Endothelial cell of umbilical vein (primary cell): ENCODE data around the gene SIX4.
A peak's percentile ranks its signal among the peaks of the same experiment; 100 is the strongest.

Source experiments
- EZH2 ChIP-seq: IDR thresholded peaks from 2 replicates; pipeline ENCODE4 v1.6.1; 2012; ENCODE audit warnings: borderline replicate concordance, low read depth, mild to moderate bottlenecking, moderate library complexity, low read length, inconsistent platforms; ENCODE audit not compliant: severe bottlenecking
- JUN ChIP-seq: IDR thresholded peaks from 2 replicates; pipeline ENCODE4 v1.6.1; 2011; ENCODE audit warnings: borderline replicate concordance, low read depth; ENCODE audit not compliant: insufficient read length, insufficient read depth
- MAX ChIP-seq: IDR thresholded peaks from 2 replicates; pipeline ENCODE4 v1.6.1; 2011; ENCODE audit not compliant: insufficient read depth, insufficient read length
- POLR2A ChIP-seq: IDR thresholded peaks from 2 replicates; pipeline ENCODE4 v1.6.1; 2012; ENCODE audit warnings: low read depth, mild to moderate bottlenecking, control low read depth, low read length

DNA sequence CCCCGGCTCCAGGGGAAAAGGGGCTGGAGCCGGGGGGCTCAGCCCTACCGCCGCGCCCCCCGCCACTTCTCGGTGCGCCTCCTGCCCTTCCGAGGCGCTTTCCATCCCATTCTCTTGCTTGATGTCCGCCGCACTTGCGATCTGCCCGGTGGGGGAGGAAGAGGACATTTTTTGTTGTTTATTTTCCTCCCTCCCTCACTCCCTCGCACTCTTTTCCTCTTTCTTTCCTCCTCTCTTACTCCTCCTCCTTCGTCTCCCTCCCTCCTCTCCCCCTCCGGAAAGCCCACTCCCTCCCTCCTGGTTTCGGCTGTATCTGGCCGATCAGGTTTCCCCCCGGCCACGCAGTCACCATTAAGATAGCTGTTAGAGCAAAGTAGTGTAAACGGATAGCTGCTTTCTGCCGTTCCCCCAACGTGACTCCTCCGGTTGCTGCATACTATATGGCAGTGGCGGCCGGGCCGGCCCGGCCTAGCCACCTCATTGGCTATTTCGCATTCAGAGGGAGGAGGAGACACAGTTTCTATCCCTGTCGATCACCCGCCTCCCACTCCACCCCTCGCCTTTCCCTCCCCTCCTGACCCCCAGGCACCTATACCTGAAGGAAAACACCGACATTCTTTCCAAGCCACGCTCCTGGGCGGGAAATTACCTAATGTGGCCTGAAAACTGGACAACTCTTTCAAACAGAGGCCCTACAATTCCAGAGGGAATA is at the start of gene SIX4:
- no peak for TF ChIP-seq EZH2
- TF ChIP-seq MAX = no peak
- TF ChIP-seq POLR2A = peak; percentile 75
- no peak for TF ChIP-seq JUN
